ENCODE results near the gene TTLL11. TPM values are rescaled to one million over a fixed set of nuclear protein-coding genes. Genes with fewer than 3 reads are reported as not detected.

Gene TTLL11
- total and polyA plus RNA-seq, 2 of the 8 experiments (the other 6 are each of a cell fraction or from before 2014, with no cell fraction given), result 0.56 to 0.80 TPM

DNA sequence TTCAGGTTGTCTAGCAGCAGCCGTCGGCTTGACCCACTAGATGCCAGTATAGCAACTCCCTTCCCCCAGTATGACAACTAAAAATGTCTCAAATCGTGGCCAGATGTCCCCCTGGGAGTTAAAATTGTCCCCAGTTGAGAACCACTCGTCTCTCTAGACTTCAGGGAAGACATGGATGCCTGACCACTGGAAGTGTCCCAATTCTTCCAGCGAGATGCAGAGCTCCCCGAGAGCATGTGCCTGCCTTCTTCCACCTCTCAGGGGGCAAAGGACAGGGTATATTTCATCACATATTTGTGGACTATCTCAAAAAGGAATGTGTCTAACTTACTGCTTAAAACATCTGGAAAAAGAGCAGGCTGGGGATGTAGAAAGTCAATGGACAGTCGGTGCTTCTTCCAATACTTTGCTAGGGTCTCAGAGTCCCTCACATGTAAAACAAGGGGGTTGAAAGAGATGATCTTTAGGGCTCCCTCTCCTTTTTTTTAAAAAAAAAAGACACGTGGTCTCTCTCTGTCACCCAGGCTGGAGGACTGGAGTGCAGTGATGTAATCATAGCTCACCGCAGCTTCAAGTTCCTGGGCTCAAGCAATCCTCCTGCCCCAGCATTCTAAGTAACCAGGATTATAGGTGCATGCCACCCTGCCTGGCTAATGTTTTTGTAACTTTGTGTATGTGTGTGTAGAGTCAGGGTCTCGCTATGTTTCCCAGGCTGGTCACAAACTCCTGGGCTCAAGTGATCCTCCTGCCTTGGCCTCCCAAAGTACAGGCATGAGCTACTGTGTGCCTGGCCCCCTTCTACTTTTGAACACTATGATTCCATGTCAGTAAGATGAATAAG, 251.1 kb downstream of the TTLL11 start:
- no peak overlapping the region for H2AK5ac ChIP-seq (ENCODE audit: low read depth, low read length)
- 90% methylated on average over 10 of the region's 10 CpGs; no CpG with 5 or more reads in 1 of the 2 experiments for WGBS, 2 experiments (ENCODE audit: extremely low coverage in 1 of 2, insufficient coverage in 1 of 2, insufficient read length in 1 of 2, insufficient replicate concordance in 2 of 2, low coverage in 1 of 2, low lambda C conversion rate in 2 of 2, missing lambda C conversion rate in 1 of 2)
- no peaks in the 10 kb centered on the region for H3K27me3 ChIP-seq (replicated peaks in 1 of 4; ENCODE audit: control insufficient read depth in 3 of 4, extremely low read depth in 1 of 4, insufficient read depth in 3 of 4, low read length in 3 of 4)
- no peak overlapping the region for H2BK15ac ChIP-seq (ENCODE audit: low read length)
- H2BK20ac ChIP-seq (ENCODE audit: low read length), result no peak overlapping the region
- no peak for FAIRE-seq
- no peak overlapping the region for H4K91ac ChIP-seq (replicated peaks; ENCODE audit: insufficient read length, low read length)
- H3K4me2 ChIP-seq (ENCODE audit: insufficient read depth in 1 of 2, low read depth in 2 of 2, low read length in 2 of 2), result no peak overlapping the region
- no peak overlapping the region for H2BK5ac ChIP-seq (ENCODE audit: low read depth, low read length)
- H4K20me1 ChIP-seq (replicated peaks in 1 of 2; ENCODE audit: control insufficient read depth in 1 of 2, insufficient read depth in 2 of 2, low read length in 2 of 2), result no peaks in the 10 kb centered on the region
- no peak overlapping the region for H3K4ac ChIP-seq (replicated peaks; ENCODE audit: insufficient read length, low read depth, low read length)
- no peaks in the 10 kb centered on the region for H3K79me1 ChIP-seq (ENCODE audit: low read depth, low read length)
- H3K79me2 ChIP-seq (ENCODE audit: control insufficient read depth in 1 of 2, insufficient read depth in 2 of 2, low read length in 2 of 2), result no peaks in the 10 kb centered on the region
- H4K5ac ChIP-seq (ENCODE audit: insufficient read length, low read depth, low read length), result no peak overlapping the region
- H3K23ac ChIP-seq (ENCODE audit: insufficient read length), result no peak overlapping the region
- H3K9me3 ChIP-seq (ENCODE audit: insufficient read depth in 2 of 2, low read depth in 1 of 2, low read length in 1 of 2), result no peaks in the 10 kb centered on the region; a peak in 1 of 4 replicates
- no peak overlapping the region for H2BK120ac ChIP-seq (replicated peaks; ENCODE audit: low read depth, low read length)
- ChIA-PET POLR2A (ENCODE audit: partially characterized antibody) (no interaction called here), CTCF (ENCODE audit: partially characterized antibody) (interaction anchor here (0.6 to 3.9 kb wide), 10 partner anchors 9 to 296 kb away, joined by 3 to 20 read pairs (median 4); no protein-coding TSS in a partner anchor)
- no peak overlapping the region for H3K56ac ChIP-seq (replicated peaks; ENCODE audit: insufficient read length, low read depth, low read length)
- no peaks in the 10 kb centered on the region for H3K23me2 ChIP-seq (ENCODE audit: low read depth, low read length)
- H3K36me3 ChIP-seq (ENCODE audit: control insufficient read depth in 2 of 4, insufficient read depth in 4 of 4, low read length in 3 of 4), result no peaks in the 10 kb centered on the region
- H2AFZ ChIP-seq (ENCODE audit: low read length), result no peak overlapping the region
- no peak overlapping the region for H3K9ac ChIP-seq (replicated peaks in 1 of 4; ENCODE audit: extremely low read depth in 1 of 4, low read depth in 3 of 4, low read length in 3 of 4)
- H2BK12ac ChIP-seq (ENCODE audit: low read depth, low read length), result no peak overlapping the region
- H3K4me3 ChIP-seq (ENCODE audit: extremely low read depth in 1 of 4, insufficient read depth in 2 of 4, low read depth in 3 of 4, low read length in 4 of 4), result no peak overlapping the region
- peak in 1 of 2 experiments; percentile 11 for DNase-seq (ENCODE audit: low read depth in 1 of 2, low spot score in 2 of 2)
- H3K18ac ChIP-seq (ENCODE audit: extremely low read depth, low read length), result no peak overlapping the region
- H3K27ac ChIP-seq (ENCODE audit: low read depth, low read length), result no peak overlapping the region
- no peak overlapping the region for H4K8ac ChIP-seq (ENCODE audit: extremely low read depth, insufficient read depth, low read length)
- no peak overlapping the region for H3K14ac ChIP-seq (ENCODE audit: insufficient read length)
- H3K4me1 ChIP-seq (replicated peaks in 1 of 4; ENCODE audit: control insufficient read depth in 3 of 4, insufficient read depth in 4 of 4, low read length in 3 of 4), result no peaks in the 10 kb centered on the region; a peak in 1 of 7 replicates
- TF ChIP-seq TAF1 (IDR thresholded peaks at IDR 0.05; ENCODE audit: low read depth, low read length) (no peak), HDAC2 (IDR thresholded peaks at IDR 0.05; ENCODE audit: borderline replicate concordance in 1 of 2, low read depth in 2 of 2, low read length in 2 of 2) (no peak), JUN (IDR thresholded peaks at IDR 0.05; ENCODE audit: low read depth, low read length) (no peak), TCF12 (IDR thresholded peaks at IDR 0.05; ENCODE audit: low read depth, low read length) (no peak), SIRT6 (IDR thresholded peaks at IDR 0.05; ENCODE audit: low read length) (no peak), TBP (IDR thresholded peaks at IDR 0.05; ENCODE audit: low read depth, low read length) (no peak), PHF8 (conservative IDR thresholded peaks at IDR 0.05; ENCODE audit: low read depth, low read length) (no peak), NANOG (IDR thresholded peaks at IDR 0.05; ENCODE audit: insufficient read depth, low read depth, low read length, poor library complexity, severe bottlenecking) (no peak), SRF (IDR thresholded peaks at IDR 0.05; ENCODE audit: low read depth, low read length) (no peak), POLR2AphosphoS5 (IDR thresholded peaks at IDR 0.05; ENCODE audit: low read depth, low read length) (no peak)

All from H1 (cell line).